HG03060 (cell line): Measurements from ENCODE around the gene MCUR1.
A peak's percentile ranks its signal among the peaks of the same experiment; 100 is the strongest.
"Not testable (repeated sequence)": the region's sequence is repeated elsewhere in the genome, so short reads cannot be mapped to it uniquely, and the experiment has no call there.

ENCODE experiments used
- ATAC-seq: cut with Tn5 transposase; IDR thresholded peaks from one replicate; pipeline ENCODE4 v1.9.1; 2021; ENCODE audit warnings: low read depth, moderate number of reproducible peaks; ENCODE audit not compliant: unreplicated experiment

The MCUR1 gene

GRCh38 chr6:13830803-13831202 is 16.4 kb upstream of the MCUR1 start:
- ATAC-seq, result no peak

- not testable (repeated sequence) for ATAC-seq
These were observed 15.1 kb upstream of the MCUR1 start for GRCh38 chr6:13829419-13829818.

- not testable (repeated sequence) for ATAC-seq
These were observed 14.4 kb upstream of the MCUR1 start for GRCh38 chr6:13828656-13829301.

- no peak for ATAC-seq
These were observed 12.7 kb upstream of the MCUR1 start for GRCh38 chr6:13827032-13827431.

GRCh38 chr6:13825871-13826270 is 11.5 kb upstream of the MCUR1 start:
- no peak for ATAC-seq

- ATAC-seq, result no peak
These were observed 4.0 kb upstream of the MCUR1 start for GRCh38 chr6:13818341-13818740.

GRCh38 chr6:13814938-13815575 is 700 bp upstream of the MCUR1 start:
- ATAC-seq, result no peak

GRCh38 chr6:13813621-13814175 is 659 bp downstream of the MCUR1 start:
- peak; percentile 14 for ATAC-seq

GRCh38 chr6:13813026-13813425 is 1.3 kb downstream of the MCUR1 start:
- ATAC-seq, result no peak

GRCh38 chr6:13812359-13812642 is 2.1 kb downstream of the MCUR1 start:
- no peak for ATAC-seq

GRCh38 chr6:13811627-13812358 is 2.6 kb downstream of the MCUR1 start:
- ATAC-seq, result no peak

- no peak for ATAC-seq
These were observed 3.5 kb downstream of the MCUR1 start for GRCh38 chr6:13810688-13811446.

GRCh38 chr6:13808801-13809200 is 5.6 kb downstream of the MCUR1 start:
- no peak for ATAC-seq

- no peak for ATAC-seq
These were observed 6.7 kb downstream of the MCUR1 start for GRCh38 chr6:13807696-13808095.

- no peak for ATAC-seq
These were observed 10.8 kb downstream of the MCUR1 start for GRCh38 chr6:13803581-13803980.

GRCh38 chr6:13800615-13801014 is 13.7 kb downstream of the MCUR1 start:
- ATAC-seq, result no peak

- ATAC-seq, result no peak
These were observed 17.6 kb downstream of the MCUR1 start for GRCh38 chr6:13796781-13797180.

GRCh38 chr6:13795041-13795750 is 19.2 kb downstream of the MCUR1 start:
- no peak for ATAC-seq

- ATAC-seq, result peak; percentile 53
These were observed 20.2 kb downstream of the MCUR1 start for GRCh38 chr6:13794184-13794583.

GRCh38 chr6:13789746-13790145 is 24.6 kb downstream of the MCUR1 start:
- ATAC-seq, result no peak
